ENCODE data around the gene ZNF385C. TPM values are rescaled to one million over a fixed set of nuclear protein-coding genes. Genes with fewer than 3 reads are reported as not detected.
A peak's percentile ranks its signal among the peaks of the same experiment; 100 is the strongest.

The ZNF385C gene
- total RNA-seq, 4 donors from 2014 or later: 0.27 to 0.48 TPM; not detected in 2

- H3K4me1 ChIP-seq: peaks cover 17 to 28% (median 21%) of the 10 kb centered on the region in 4 donors
- intact Hi-C loops (cut with DNase I; ENCODE audit: low total_unique reads): no loop called here
- 93% methylated on average over 9 of the region's 9 CpGs; no CpG with 5 or more reads in 1 of the 2 donors for WGBS, 2 donors (ENCODE audit: low coverage in 1 of 2)
- H3K27ac ChIP-seq: no peak overlapping the region
- H3K9me3 ChIP-seq: no peaks in the 10 kb centered on the region
- H3K4me3 ChIP-seq: no peak overlapping the region
- H3K36me3 ChIP-seq: peaks cover 0 to 5% (median 0%) of the 10 kb centered on the region in 4 donors
- TF ChIP-seq, protein P1, sequence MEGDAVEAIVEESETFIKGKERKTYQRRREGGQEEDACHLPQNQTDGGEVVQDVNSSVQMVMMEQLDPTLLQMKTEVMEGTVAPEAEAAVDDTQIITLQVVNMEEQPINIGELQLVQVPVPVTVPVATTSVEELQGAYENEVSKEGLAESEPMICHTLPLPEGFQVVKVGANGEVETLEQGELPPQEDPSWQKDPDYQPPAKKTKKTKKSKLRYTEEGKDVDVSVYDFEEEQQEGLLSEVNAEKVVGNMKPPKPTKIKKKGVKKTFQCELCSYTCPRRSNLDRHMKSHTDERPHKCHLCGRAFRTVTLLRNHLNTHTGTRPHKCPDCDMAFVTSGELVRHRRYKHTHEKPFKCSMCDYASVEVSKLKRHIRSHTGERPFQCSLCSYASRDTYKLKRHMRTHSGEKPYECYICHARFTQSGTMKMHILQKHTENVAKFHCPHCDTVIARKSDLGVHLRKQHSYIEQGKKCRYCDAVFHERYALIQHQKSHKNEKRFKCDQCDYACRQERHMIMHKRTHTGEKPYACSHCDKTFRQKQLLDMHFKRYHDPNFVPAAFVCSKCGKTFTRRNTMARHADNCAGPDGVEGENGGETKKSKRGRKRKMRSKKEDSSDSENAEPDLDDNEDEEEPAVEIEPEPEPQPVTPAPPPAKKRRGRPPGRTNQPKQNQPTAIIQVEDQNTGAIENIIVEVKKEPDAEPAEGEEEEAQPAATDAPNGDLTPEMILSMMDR (IDR thresholded peaks at IDR 0.05): no peak
- TF ChIP-seq POLR2A (IDR thresholded peaks at IDR 0.05): no peak
- TF ChIP-seq POLR2AphosphoS5 (IDR thresholded peaks at IDR 0.05): no peak
- no peak for TF ChIP-seq EP300 (IDR thresholded peaks at IDR 0.05; ENCODE audit: low read depth)
- DNase-seq: no peak
- in situ Hi-C loops (cut with MboI; ENCODE audit: low pct_ligation_motif_present in 1 of 4, low pct_unique_long_range_greater_than_20kb in 1 of 4, low sequenced_read_pairs in 3 of 4): loop anchor here in 2 of 4 donors (10.0 kb wide), 1 partner anchor 144 kb away; the partner anchor contains the start of gene CNP (in 2 of the 2)
- H3K27me3 ChIP-seq: no peaks in the 10 kb centered on the region
These were observed 10.8 kb upstream of the ZNF385C start for GRCh38 chr17:42109086-42109485.

DNA sequence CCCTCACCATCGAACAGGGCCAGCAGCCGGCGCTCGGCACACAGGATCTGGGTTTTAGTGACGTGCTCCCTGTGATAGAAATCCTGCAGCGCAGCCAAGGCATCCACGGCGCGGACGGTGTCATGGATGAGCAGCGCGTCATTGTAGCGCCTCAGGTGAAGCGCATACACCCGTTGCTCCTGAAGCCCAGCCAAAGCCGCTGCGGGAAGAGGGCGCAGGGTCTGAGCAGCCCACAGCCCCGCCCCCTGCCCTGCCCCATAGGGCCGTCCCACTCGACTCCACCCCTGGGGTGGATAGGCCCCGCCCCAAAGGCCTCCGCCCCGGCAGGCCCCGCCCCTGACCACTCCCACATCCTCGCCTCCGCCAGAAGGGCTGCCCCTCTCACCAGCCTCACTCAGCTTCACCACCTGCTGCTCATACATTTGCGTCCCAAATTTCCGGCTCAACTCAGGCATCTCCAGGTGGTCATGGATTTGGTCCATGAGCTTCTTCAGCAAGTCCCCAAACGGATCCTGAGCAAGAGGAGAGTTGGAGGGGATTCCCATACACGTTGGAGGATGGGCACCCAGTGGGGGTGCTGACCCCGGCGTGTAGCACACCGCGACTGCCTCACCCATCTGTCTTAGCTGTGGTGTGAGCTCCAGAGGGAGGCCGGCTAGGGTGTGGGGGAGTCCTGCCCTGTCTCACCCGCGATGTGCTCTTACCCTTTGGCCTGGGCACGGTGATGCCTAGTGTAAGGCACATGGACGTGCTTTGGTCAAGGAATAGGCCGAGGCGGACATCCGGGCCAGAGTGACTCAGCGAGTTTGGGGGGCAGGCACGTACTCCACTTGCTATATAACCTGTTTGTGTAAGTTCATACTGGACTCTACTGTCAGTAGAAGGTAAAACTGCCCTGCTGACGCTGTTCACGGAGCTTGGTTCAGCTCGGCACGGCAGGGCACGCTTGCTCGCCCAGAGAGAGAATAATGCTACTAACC, 9.6 kb upstream of the ZNF385C start:
- intact Hi-C loops (cut with DNase I; ENCODE audit: low total_unique reads) (no loop called here), in situ Hi-C loops (cut with MboI; ENCODE audit: low pct_ligation_motif_present in 1 of 4, low pct_unique_long_range_greater_than_20kb in 1 of 4, low sequenced_read_pairs in 3 of 4) (loop anchor here in 2 of 4 donors (10.0 kb wide), 1 partner anchor 143 kb away; the partner anchor contains the start of gene CNP (in 2 of the 2))
- TF ChIP-seq, protein P1 (IDR thresholded peaks at IDR 0.05): no peak
- TF ChIP-seq POLR2A (IDR thresholded peaks at IDR 0.05) (no peak), POLR2AphosphoS5 (IDR thresholded peaks at IDR 0.05) (no peak), EP300 (IDR thresholded peaks at IDR 0.05; ENCODE audit: low read depth) (no peak)
- Histone ChIP-seq H3K36me3 (peaks cover 0 to 5% (median 0%) of the 10 kb centered on the region in 4 donors), H3K27me3 (no peaks in the 10 kb centered on the region), H3K9me3 (no peaks in the 10 kb centered on the region), H3K4me3 (peak overlapping the region in 2 of 4 donors; percentile 10 to 25), H3K27ac (peak overlapping the region in 1 of 4 donors; percentile 2), H3K4me1 (peaks cover 12 to 22% (median 16%) of the 10 kb centered on the region in 4 donors)
- 53 to 100% methylated on average over 6 to 46 of the region's 51 CpGs for WGBS, 2 donors (ENCODE audit: low coverage in 1 of 2)
- DNase-seq: peak; percentile 92

GRCh38 chr17:42107124-42107523, 8.9 kb upstream of the ZNF385C start:
- Histone ChIP-seq H3K36me3 (peaks cover 0 to 5% (median 0%) of the 10 kb centered on the region in 4 donors), H3K9me3 (no peaks in the 10 kb centered on the region), H3K27ac (peak overlapping the region in 1 of 4 donors; percentile 2), H3K4me3 (peak overlapping the region in 2 of 4 donors; percentile 10 to 25), H3K27me3 (no peaks in the 10 kb centered on the region), H3K4me1 (peaks cover 9 to 18% (median 14%) of the 10 kb centered on the region in 4 donors)
- 64 to 93% methylated on average over 2 to 6 of the region's 6 CpGs for WGBS, 2 donors (ENCODE audit: low coverage in 1 of 2)
- no peak for TF ChIP-seq EP300 (IDR thresholded peaks at IDR 0.05; ENCODE audit: low read depth)
- TF ChIP-seq POLR2A (IDR thresholded peaks at IDR 0.05): no peak
- TF ChIP-seq, protein P1 (IDR thresholded peaks at IDR 0.05): no peak
- TF ChIP-seq POLR2AphosphoS5 (IDR thresholded peaks at IDR 0.05): no peak
- in situ Hi-C loops (cut with MboI; ENCODE audit: low pct_ligation_motif_present in 1 of 4, low pct_unique_long_range_greater_than_20kb in 1 of 4, low sequenced_read_pairs in 3 of 4): loop anchor here in 2 of 4 donors (10.0 kb wide), 1 partner anchor 142 kb away; the partner anchor contains the start of gene CNP (in 2 of the 2)
- no peak for DNase-seq
- intact Hi-C loops (cut with DNase I; ENCODE audit: low total_unique reads): no loop called here

DNA sequence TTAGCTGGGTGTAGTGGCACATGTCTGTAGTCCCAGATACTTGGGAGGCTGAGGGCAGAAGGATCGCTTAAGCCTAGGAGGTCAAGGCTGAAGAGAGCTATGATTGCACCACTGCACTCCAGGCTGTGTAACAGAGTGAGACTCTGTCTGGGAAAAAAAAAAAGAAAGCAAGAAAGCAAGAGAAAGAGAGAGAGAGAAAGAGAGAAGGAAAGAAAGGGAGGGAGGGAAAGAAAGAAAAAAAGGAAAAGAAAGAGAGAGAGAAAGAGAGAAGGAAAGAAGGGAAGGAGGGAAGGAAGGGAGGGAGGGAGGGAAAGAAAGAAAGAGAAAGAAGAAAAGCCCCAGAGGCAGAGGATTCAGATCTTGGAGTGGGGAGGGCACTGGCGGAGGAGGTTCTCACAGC, 7.7 kb upstream of the ZNF385C start:
- H3K27ac ChIP-seq: no peak overlapping the region
- no peak for DNase-seq
- in situ Hi-C loops (cut with MboI; ENCODE audit: low pct_ligation_motif_present in 1 of 4, low pct_unique_long_range_greater_than_20kb in 1 of 4, low sequenced_read_pairs in 3 of 4) (loop anchor here in 2 of 4 donors (10.0 kb wide), 1 partner anchor 141 kb away; the partner anchor contains the start of gene CNP (in 2 of the 2)), intact Hi-C loops (cut with DNase I; ENCODE audit: low total_unique reads) (no loop called here)
- H3K9me3 ChIP-seq: no peaks in the 10 kb centered on the region
- peaks cover 0 to 10% (median 3%) of the 10 kb centered on the region in 4 donors for H3K4me1 ChIP-seq
- no peaks in the 10 kb centered on the region for H3K27me3 ChIP-seq
- peaks cover 0 to 5% (median 0%) of the 10 kb centered on the region in 4 donors for H3K36me3 ChIP-seq
- TF ChIP-seq POLR2A (IDR thresholded peaks at IDR 0.05) (no peak), EP300 (IDR thresholded peaks at IDR 0.05; ENCODE audit: low read depth) (no peak), POLR2AphosphoS5 (IDR thresholded peaks at IDR 0.05) (no peak)
- TF ChIP-seq, protein P1 (IDR thresholded peaks at IDR 0.05): no peak
- 94 to 100% methylated on average over 2 of the region's 2 CpGs for WGBS, 2 donors (ENCODE audit: low coverage in 1 of 2)
- no peak overlapping the region for H3K4me3 ChIP-seq
